ENCODE data around the gene ARHGAP40. TPM values are rescaled to one million over a fixed set of nuclear protein-coding genes. Genes with fewer than 3 reads are reported as not detected.

ARHGAP40 gene
- total and polyA plus RNA-seq, 9 of the 15 experiments (the other 6 are each of a cell fraction or from before 2014, with no cell fraction given): not detected

DNA sequence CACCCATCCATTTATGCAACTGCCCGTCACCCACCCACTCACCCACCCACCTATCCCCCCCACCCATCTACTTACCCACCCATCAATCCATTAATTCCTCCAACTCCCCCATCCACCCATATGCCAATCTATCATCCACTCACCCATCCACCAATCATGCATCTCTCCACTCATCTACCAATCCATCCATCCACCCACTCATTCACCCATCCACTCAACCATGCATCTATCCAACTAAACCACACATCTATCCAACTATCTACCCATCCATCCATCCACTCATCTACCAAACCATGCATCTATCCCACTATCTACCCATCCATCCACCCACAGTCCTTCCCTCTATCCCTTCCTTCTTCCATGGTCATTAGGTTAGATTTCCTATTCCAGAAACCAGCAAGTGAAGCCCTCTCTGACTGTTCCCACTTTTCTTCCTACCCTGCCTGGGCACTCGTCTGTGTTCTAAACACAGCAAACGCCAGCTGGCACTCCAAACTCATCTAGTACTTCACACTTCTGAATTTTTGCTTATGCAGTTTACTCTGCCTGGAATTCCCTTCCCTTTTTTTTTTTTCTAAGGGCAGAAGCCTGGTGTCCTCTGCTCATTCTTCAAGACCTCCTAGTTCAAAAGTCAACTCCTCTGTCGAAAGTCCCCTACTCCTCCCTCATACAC lies 43.1 kb downstream of the ARHGAP40 start:
- Histone ChIP-seq H3K36me3 (ENCODE audit: control insufficient read depth, insufficient read depth, low read length) (no peaks in the 10 kb centered on the region), H3K4me2 (ENCODE audit: insufficient read depth, low read length) (no peak overlapping the region), H3K27me3 (ENCODE audit: control insufficient read depth in 2 of 2, insufficient read depth in 2 of 2, low read length in 2 of 2) (peaks cover 8 to 38% of the 10 kb centered on the region in 2 experiments; a peak in 4 of 5 replicates), H3K9ac (ENCODE audit: insufficient read depth in 1 of 2, low read depth in 2 of 2, low read length in 2 of 2) (no peak overlapping the region), H2AFZ (ENCODE audit: low read depth, low read length) (no peak overlapping the region), H3K4me3 (no peak overlapping the region), H3K4me1 (replicated peaks in 1 of 2; ENCODE audit: control insufficient read depth in 2 of 2, insufficient read depth in 2 of 2, low read length in 2 of 2) (peaks cover 0 to 7% of the 10 kb centered on the region in 2 experiments; a peak in 3 of 5 replicates), H4K20me1 (replicated peaks; ENCODE audit: control insufficient read depth, insufficient read depth, low read length) (peaks cover 11% of the 10 kb centered on the region; the same call in 1 of the 2 replicates), H3K27ac (ENCODE audit: extremely low read depth, low read depth, low read length) (no peak overlapping the region), H3K9me3 (replicated peaks; ENCODE audit: control insufficient read depth, insufficient read depth, low read depth, low read length) (no peaks in the 10 kb centered on the region), H3K79me2 (ENCODE audit: control insufficient read depth, insufficient read depth, low read length) (no peaks in the 10 kb centered on the region), H3K9me1 (ENCODE audit: control insufficient read depth, insufficient read depth, low read length) (no peaks in the 10 kb centered on the region)
- intact Hi-C loops (cut with micrococcal nuclease): loop anchor here (5.0 kb wide), 2 partner anchors 248 to 307 kb away; no protein-coding TSS in a partner anchor
- ATAC-seq (no peak), FAIRE-seq (no peak), DNase-seq (ENCODE audit: extremely low read depth in 1 of 4, low spot score in 3 of 4) (no peak)
- in situ Hi-C loops (cut with MboI): loop anchor here (5.0 to 10.0 kb wide), 3 partner anchors 88 to 400 kb away; no protein-coding TSS in a partner anchor
- 0% methylated on average over 2 of the region's 4 CpGs for WGBS (ENCODE audit: insufficient coverage, low coverage, missing lambda C conversion rate)
- TF ChIP-seq ZNF232 (CRISPR knock-in tag; IDR thresholded peaks at IDR 0.05) (no peak), ZNF778 (CRISPR knock-in tag; IDR thresholded peaks at IDR 0.05) (no peak), MEIS2 (IDR thresholded peaks at IDR 0.05; ENCODE audit: partially characterized antibody) (no peak), OTX1 (CRISPR knock-in tag; IDR thresholded peaks at IDR 0.05) (0 out of 2 replicates have a peak, but pooled peaks have one; percentile 40)
- POLR2A ChIA-PET: interaction anchor here (0.6 to 1.3 kb wide), 2 partner anchors 11 to 392 kb away, joined by 3 to 5 read pairs; no protein-coding TSS in a partner anchor
- CTCF ChIA-PET (ENCODE audit: low intra/inter-chr PET ratio): interaction anchor here (2.4 to 3.3 kb wide), 2 partner anchors 87 to 107 kb away, joined by 22 to 40 read pairs; no protein-coding TSS in a partner anchor
- no TSS peak for BruUV-seq (replicated peaks)

Data from K562 (cell line).